Measurements from ENCODE around the gene MRPS12. TPM values are rescaled to one million over a fixed set of nuclear protein-coding genes. Genes with fewer than 3 reads are reported as not detected.

Gene MRPS12
- total RNA-seq, 4 donors from 2014 or later = 27.2 to 74.6 (median 44.2) TPM

GRCh38 chr19:38898788-38899446, 31.8 kb upstream of the MRPS12 start:
- WGBS, 2 donors = 0 to 5% methylated on average over 19 to 23 of the region's 25 CpGs
- H3K4me1 ChIP-seq = peaks cover 20 to 53% (median 20%) of the 10 kb centered on the region in 3 donors
- DNase-seq = no peak
- H3K4me3 ChIP-seq = peak overlapping the region; percentile 62 to 99 (median 76)
- peak overlapping the region; percentile 92 to 99 (median 95) for H3K27ac ChIP-seq
- H3K9me3 ChIP-seq = no peaks in the 10 kb centered on the region
- TF ChIP-seq CTCF (IDR thresholded peaks at IDR 0.05) = peak in 1 of 6 experiments; percentile 1
- no peak for TF ChIP-seq POLR2A (IDR thresholded peaks at IDR 0.05)
- intact Hi-C loops (cut with DNase I) = no loop called here
- peaks cover 0 to 14% (median 0%) of the 10 kb centered on the region in 3 donors for H3K36me3 ChIP-seq
- no peaks in the 10 kb centered on the region for H3K27me3 ChIP-seq

GRCh38 chr19:38899447-38900201, 31.1 kb upstream of the MRPS12 start, which contains the start of the genes NFKBIB and SIRT2:
NFKBIB (plus strand) TSS chr19:38899969; CDS start chr19:38900033, 64 bp downstream.
SIRT2 (minus strand) TSS chr19:38899618; CDS start chr19:38899521, 97 bp downstream.
- no peaks in the 10 kb centered on the region for H3K27me3 ChIP-seq
- peaks cover 20 to 53% (median 20%) of the 10 kb centered on the region in 3 donors for H3K4me1 ChIP-seq
- TF ChIP-seq POLR2A (IDR thresholded peaks at IDR 0.05) (peak in 3 of 4 donors; percentile 68 to 87 (median 81)), CTCF (IDR thresholded peaks at IDR 0.05) (peak in 1 of 6 experiments; percentile 37)
- peak within 1 kb of the TSS; percentile 94 to 99 (median 96) for H3K27ac ChIP-seq
- DNase-seq = peak; percentile 100
- no peaks in the 10 kb centered on the region for H3K9me3 ChIP-seq
- intact Hi-C loops (cut with DNase I) = no loop called here
- peak within 1 kb of the TSS; percentile 72 to 99 (median 84) for H3K4me3 ChIP-seq
- peaks cover 0 to 16% (median 0%) of the 10 kb centered on the region in 3 donors for H3K36me3 ChIP-seq
- 0% methylated on average over 17 to 31 of the region's 64 CpGs for WGBS, 2 donors

- 3% methylated on average over 8 of the region's 8 CpGs for WGBS, 2 donors
- peak overlapping the region; percentile 72 to 99 (median 84) for H3K4me3 ChIP-seq
- no peak for DNase-seq
- H3K4me1 ChIP-seq = peaks cover 20 to 52% (median 20%) of the 10 kb centered on the region in 3 donors
- H3K9me3 ChIP-seq = no peaks in the 10 kb centered on the region
- intact Hi-C loops (cut with DNase I) = no loop called here
- H3K27ac ChIP-seq = peak overlapping the region; percentile 94 to 99 (median 96)
- TF ChIP-seq POLR2A (IDR thresholded peaks at IDR 0.05) (no peak), CTCF (IDR thresholded peaks at IDR 0.05) (no peak)
- H3K27me3 ChIP-seq = no peaks in the 10 kb centered on the region
- H3K36me3 ChIP-seq = peaks cover 3 to 22% (median 4%) of the 10 kb centered on the region in 3 donors
Observed at GRCh38 chr19:38900202-38900629, 30.5 kb upstream of the MRPS12 start.

- Histone ChIP-seq H3K27ac (peak overlapping the region in 3 of 4 donors; percentile 96 to 99 (median 97)), H3K4me1 (peaks cover 20 to 49% (median 20%) of the 10 kb centered on the region in 3 donors), H3K36me3 (peaks cover 8 to 24% (median 9%) of the 10 kb centered on the region in 3 donors), H3K9me3 (no peaks in the 10 kb centered on the region), H3K27me3 (no peaks in the 10 kb centered on the region), H3K4me3 (peak overlapping the region; percentile 72 to 99 (median 84))
- no peak for TF ChIP-seq POLR2A (IDR thresholded peaks at IDR 0.05)
- TF ChIP-seq CTCF (IDR thresholded peaks at IDR 0.05) = no peak
- intact Hi-C loops (cut with DNase I) = no loop called here
- 13 to 25% methylated on average over 3 of the region's 3 CpGs for WGBS, 2 donors
- no peak for DNase-seq
Observed at GRCh38 chr19:38900743-38901190, 30.0 kb upstream of the MRPS12 start.

Measured in esophagus squamous epithelium (tissue), 5 donors.